Sigmoid colon (tissue), 4 donors: ENCODE measurements around the gene SLC22A31.

ENCODE experiments used
- CTCF ChIP-seq, 4 experiments: fragments of 450-650 bp in 3 of 4; fragments of 200-600 bp in 1 of 4; IDR thresholded peaks; one replicate each; pipeline ENCODE4 v1.5.1; 2016 to 2019; ENCODE audit warnings: antibody characterized with exemption in 4 of 4, mild to moderate bottlenecking in 3 of 4, moderate library complexity in 2 of 4
- EP300 ChIP-seq, 4 donors: sonication (generic); formaldehyde crosslinking; IDR thresholded peaks; one replicate each; pipeline ENCODE4 v1.6.1; 2017; ENCODE audit warnings: antibody characterized with exemption in 4 of 4
- POLR2A ChIP-seq, 2 donors: fragments of 450-650 bp; IDR thresholded peaks; one replicate each; pipeline ENCODE4 v1.6.1; 2016; ENCODE audit warnings: antibody characterized with exemption in 2 of 2, mild to moderate bottlenecking in 2 of 2, moderate library complexity in 2 of 2
- POLR2AphosphoS5 ChIP-seq, 4 donors: sonication (generic); formaldehyde crosslinking; IDR thresholded peaks; one replicate each; pipeline ENCODE4 v1.6.1; 2017; ENCODE audit warnings: antibody characterized with exemption in 4 of 4

- TF ChIP-seq CTCF (IDR thresholded peaks at IDR 0.05) = no peak
- no peak for TF ChIP-seq POLR2A (IDR thresholded peaks at IDR 0.05)
- no peak for TF ChIP-seq EP300 (IDR thresholded peaks at IDR 0.05)
- TF ChIP-seq POLR2AphosphoS5 (IDR thresholded peaks at IDR 0.05) = no peak
These were observed 22.8 kb downstream of the SLC22A31 start for GRCh38 chr16:89177501-89177900.
